Endothelial cell (in vitro differentiated cells): Measurements from ENCODE around the gene LARGE1. TPM values are rescaled to one million over a fixed set of nuclear protein-coding genes. Genes with fewer than 3 reads are reported as not detected.

Experiments used
- DNase-seq: peaks from one replicate; pipeline ENCODE4 v3.0.0; 2021; ENCODE audit warnings: low spot score
- H3K27ac Mint-ChIP-seq: one replicate; pipeline ENCODE4 v1.8.0; 2021; ENCODE audit warnings: mixed read lengths, inconsistent platforms; ENCODE audit not compliant: unreplicated experiment
- H3K27me3 Mint-ChIP-seq: one replicate; pipeline ENCODE4 v1.8.0; 2021; ENCODE audit warnings: mild to moderate bottlenecking, moderate library complexity, mixed read lengths, inconsistent platforms; ENCODE audit not compliant: unreplicated experiment
- H3K36me3 Mint-ChIP-seq: one replicate; pipeline ENCODE4 v1.8.0; 2021; ENCODE audit warnings: mild to moderate bottlenecking, low read depth, mixed read lengths, inconsistent platforms; ENCODE audit not compliant: unreplicated experiment
- H3K4me1 Mint-ChIP-seq: one replicate; pipeline ENCODE4 v1.8.0; 2021; ENCODE audit warnings: mild to moderate bottlenecking, mixed read lengths, inconsistent platforms; ENCODE audit not compliant: unreplicated experiment
- H3K4me3 Mint-ChIP-seq: one replicate; pipeline ENCODE4 v1.8.0; 2021; ENCODE audit warnings: mild to moderate bottlenecking, mixed read lengths, inconsistent platforms; ENCODE audit not compliant: unreplicated experiment
- H3K9me3 Mint-ChIP-seq: one replicate; pipeline ENCODE4 v1.8.0; 2021; ENCODE audit warnings: mixed read lengths, inconsistent platforms; ENCODE audit not compliant: unreplicated experiment
- CTCF ChIP-seq: fragments of 200-600 bp; sonication (generic); IDR thresholded peaks from one replicate; pipeline ENCODE4 v1.5.0; 2021; ENCODE audit warnings: antibody characterized with exemption; ENCODE audit not compliant: unreplicated experiment
- total RNA-seq: library from RNA; stranded (reverse); fragmentation: NEBNext Ultra II Directional; extraction: Animal tissue kit (Norgen Biotek cat#: 25700); gene quantifications from one replicate; pipeline ENCODE4 v1.2.1, GENCODE V29; 2021; ENCODE audit not compliant: unreplicated experiment

The LARGE1 gene
- total RNA-seq, 1 donor from 2014 or later, result 25.4 TPM

- TF ChIP-seq CTCF, result no peak
- H3K36me3 Mint-ChIP-seq, result peaks cover 4% of the 10 kb centered on the region
- H3K4me3 Mint-ChIP-seq, result no peak overlapping the region
- no peak overlapping the region for H3K27ac Mint-ChIP-seq
- DNase-seq, result no peak
- H3K4me1 Mint-ChIP-seq, result no peaks in the 10 kb centered on the region
- H3K9me3 Mint-ChIP-seq, result peaks cover 9% of the 10 kb centered on the region
- no peaks in the 10 kb centered on the region for H3K27me3 Mint-ChIP-seq
Observed at GRCh38 chr22:33817512-33818127, 102.7 kb downstream of the LARGE1 start.

- no peaks in the 10 kb centered on the region for H3K27me3 Mint-ChIP-seq
- DNase-seq, result no peak
- peaks cover 4% of the 10 kb centered on the region for H3K36me3 Mint-ChIP-seq
- no peak for TF ChIP-seq CTCF
- no peak overlapping the region for H3K4me3 Mint-ChIP-seq
- H3K27ac Mint-ChIP-seq, result no peak overlapping the region
- H3K9me3 Mint-ChIP-seq, result peaks cover 9% of the 10 kb centered on the region
- H3K4me1 Mint-ChIP-seq, result peaks cover 11% of the 10 kb centered on the region
Observed at GRCh38 chr22:33812360-33812977, 107.8 kb downstream of the LARGE1 start.

- no peak overlapping the region for H3K4me3 Mint-ChIP-seq
- H3K9me3 Mint-ChIP-seq, result peaks cover under 1% of the 10 kb centered on the region
- H3K36me3 Mint-ChIP-seq, result peaks cover 1% of the 10 kb centered on the region
- DNase-seq, result no peak
- no peak overlapping the region for H3K27ac Mint-ChIP-seq
- no peaks in the 10 kb centered on the region for H3K27me3 Mint-ChIP-seq
- no peak for TF ChIP-seq CTCF
- H3K4me1 Mint-ChIP-seq, result peaks cover 11% of the 10 kb centered on the region
Observed at GRCh38 chr22:33811686-33812085, 108.6 kb downstream of the LARGE1 start.

- DNase-seq, result no peak
- no peaks in the 10 kb centered on the region for H3K36me3 Mint-ChIP-seq
- no peak overlapping the region for H3K4me3 Mint-ChIP-seq
- H3K27ac Mint-ChIP-seq, result no peak overlapping the region
- TF ChIP-seq CTCF, result no peak
- H3K27me3 Mint-ChIP-seq, result no peaks in the 10 kb centered on the region
- H3K4me1 Mint-ChIP-seq, result peaks cover 11% of the 10 kb centered on the region
- H3K9me3 Mint-ChIP-seq, result no peaks in the 10 kb centered on the region
Observed at GRCh38 chr22:33811208-33811607, 109.1 kb downstream of the LARGE1 start.

- no peaks in the 10 kb centered on the region for H3K27me3 Mint-ChIP-seq
- no peaks in the 10 kb centered on the region for H3K36me3 Mint-ChIP-seq
- no peak overlapping the region for H3K27ac Mint-ChIP-seq
- peaks cover 10% of the 10 kb centered on the region for H3K4me1 Mint-ChIP-seq
- no peak for TF ChIP-seq CTCF
- no peak overlapping the region for H3K4me3 Mint-ChIP-seq
- no peak for DNase-seq
- H3K9me3 Mint-ChIP-seq, result no peaks in the 10 kb centered on the region
Observed at GRCh38 chr22:33807470-33807869, 112.8 kb downstream of the LARGE1 start.
